HG03159 (cell line): ENCODE data around the gene MYBPC2.

Experiments used
- ATAC-seq: cut with Tn5 transposase; IDR thresholded peaks from one replicate; pipeline ENCODE4 v1.9.1; 2021; ENCODE audit warnings: mild to moderate bottlenecking, moderate library complexity; ENCODE audit not compliant: unreplicated experiment

The MYBPC2 gene

DNA sequence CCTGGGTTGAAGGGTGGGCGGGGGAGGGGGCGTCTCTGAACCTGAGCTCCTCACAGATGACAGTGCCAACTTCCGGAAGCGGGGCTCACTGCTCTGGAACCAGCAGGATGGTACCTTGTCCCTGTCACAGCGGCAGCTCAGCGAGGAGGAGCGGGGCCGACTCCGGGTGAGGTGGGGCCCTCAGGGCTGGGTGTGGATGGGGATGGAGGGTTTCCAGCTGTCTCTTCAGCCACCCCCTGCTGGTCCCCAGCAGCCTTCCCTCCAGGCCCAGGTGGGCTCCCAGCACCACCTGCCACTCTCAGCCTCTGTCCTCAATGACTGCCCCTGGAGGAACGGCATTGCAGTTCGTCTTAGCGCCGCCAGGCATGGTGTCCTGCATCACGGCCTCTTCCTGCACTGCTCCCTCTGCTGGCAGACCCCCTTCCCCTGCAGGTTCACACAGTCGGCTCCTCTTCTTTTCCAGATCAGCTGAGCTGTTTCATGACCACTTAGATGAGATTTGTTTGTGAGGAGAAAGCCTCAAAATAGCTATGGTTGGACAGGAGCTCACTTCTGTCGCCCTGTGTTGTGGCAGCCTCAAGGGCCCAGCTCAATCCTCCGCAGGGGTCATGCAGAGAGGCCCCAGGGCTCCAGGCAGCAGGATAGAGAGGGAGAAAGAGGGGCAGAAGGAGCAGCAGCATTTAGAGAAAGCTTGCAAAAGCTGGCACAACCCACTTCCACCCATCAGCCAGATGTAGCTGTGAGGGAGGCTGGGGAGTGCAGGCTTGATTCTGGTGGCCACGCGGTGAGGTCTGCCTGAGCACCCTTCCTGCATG, 46.4 kb downstream of the MYBPC2 start:
- ATAC-seq, result no peak

GRCh38 chr19:50479761-50480251, 47.1 kb downstream of the MYBPC2 start:
- ATAC-seq, result no peak

GRCh38 chr19:50480281-50481111, 47.8 kb downstream of the MYBPC2 start:
- ATAC-seq, result no peak

DNA sequence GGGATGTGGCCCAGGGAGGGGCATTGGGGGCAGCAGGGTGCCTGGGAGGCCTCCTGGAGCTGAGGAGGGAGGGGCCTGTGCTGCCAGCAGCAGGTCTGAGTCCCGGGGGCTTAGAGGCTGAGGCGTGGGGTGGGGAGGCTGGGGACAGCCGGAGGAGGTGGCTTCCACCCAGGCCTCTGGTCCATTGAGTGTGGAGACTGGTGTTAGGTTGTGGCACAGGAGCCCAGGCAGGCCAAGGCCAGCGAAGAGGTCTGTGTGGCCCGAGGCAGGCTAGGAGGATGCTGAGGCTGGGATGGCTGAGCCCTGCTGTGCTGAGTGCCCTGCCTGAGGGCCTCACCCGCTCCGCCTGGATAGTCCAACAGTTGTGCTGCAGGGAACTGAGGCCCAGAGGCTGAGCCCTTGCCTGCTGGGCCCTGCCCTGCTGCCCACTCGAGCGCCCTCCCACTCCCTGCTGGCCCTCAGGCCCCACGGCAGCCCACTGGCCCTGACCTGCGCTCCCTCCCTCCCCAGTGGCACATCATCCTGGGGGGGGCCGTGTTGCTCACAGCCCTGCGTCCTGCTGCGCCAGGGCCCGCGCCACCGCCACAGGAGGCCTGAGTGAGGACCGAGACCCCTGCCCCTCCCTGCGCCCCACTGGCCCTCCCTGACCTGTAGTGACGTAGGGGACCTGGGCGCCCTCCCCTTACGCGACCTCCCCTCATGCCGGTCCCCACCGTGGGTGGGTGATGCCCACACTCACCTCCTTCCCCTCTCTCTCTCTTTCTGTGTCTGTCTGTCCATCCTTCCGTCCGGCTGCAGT, 48.9 kb downstream of the MYBPC2 start:
- no peak for ATAC-seq

- no peak for ATAC-seq
These were observed 49.7 kb downstream of the MYBPC2 start for GRCh38 chr19:50482271-50482855.

DNA sequence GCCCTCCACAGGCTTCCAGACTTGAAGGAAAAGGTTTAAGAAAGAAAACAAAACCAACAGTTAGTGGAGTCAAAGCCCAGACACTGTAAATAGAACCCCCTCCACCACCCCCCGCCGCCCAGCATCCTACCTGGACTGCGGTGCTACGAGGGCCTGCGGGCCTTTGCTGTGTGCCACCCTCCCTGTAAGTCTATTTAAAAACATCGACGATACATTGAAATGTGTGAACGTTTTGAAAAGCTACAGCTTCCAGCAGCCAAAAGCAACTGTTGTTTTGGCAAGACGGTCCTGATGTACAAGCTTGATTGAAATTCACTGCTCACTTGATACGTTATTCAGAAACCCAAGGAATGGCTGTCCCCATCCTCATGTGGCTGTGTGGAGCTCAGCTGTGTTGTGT, 50.2 kb downstream of the MYBPC2 start:
- ATAC-seq, result no peak

GRCh38 chr19:50485284-50485955, 52.7 kb downstream of the MYBPC2 start:
- no peak for ATAC-seq

DNA sequence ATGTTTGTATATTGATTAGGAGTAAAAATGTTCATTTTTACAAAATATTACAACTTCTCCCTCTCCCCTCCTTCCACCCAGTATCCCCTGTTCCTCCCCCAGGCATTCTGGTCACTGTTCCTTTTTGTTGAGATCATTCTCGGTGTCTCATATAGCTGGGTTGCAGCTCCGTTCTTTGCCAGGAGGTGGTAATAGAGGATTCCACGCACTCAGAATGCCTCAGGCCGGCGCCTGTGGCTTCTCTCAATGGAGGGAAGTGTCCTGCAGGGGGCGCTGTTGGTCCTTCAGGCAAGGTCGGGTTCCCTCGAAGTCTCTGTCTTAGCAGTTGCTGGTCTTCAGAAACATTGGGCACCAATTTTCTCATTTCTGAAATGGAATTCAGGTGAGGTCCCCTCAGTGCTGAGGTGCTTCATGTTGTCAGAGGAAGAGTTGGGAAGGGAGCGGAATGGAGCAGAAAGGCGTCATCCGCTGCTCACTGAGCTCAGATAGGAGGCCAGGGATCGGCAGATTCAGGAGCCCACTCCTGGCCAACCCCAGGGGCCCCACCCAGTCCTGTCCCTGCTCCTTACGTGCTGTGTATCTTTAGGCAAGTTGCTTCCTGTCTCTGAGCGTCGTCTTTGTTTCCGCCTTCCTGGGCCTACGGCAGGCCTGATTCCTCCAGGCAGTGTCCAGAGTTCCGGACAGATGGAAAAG, 54.3 kb downstream of the MYBPC2 start:
- no peak for ATAC-seq

GRCh38 chr19:50488389-50489194, 55.9 kb downstream of the MYBPC2 start:
- ATAC-seq, result no peak

GRCh38 chr19:50489461-50490011, 56.8 kb downstream of the MYBPC2 start:
- no peak for ATAC-seq

DNA sequence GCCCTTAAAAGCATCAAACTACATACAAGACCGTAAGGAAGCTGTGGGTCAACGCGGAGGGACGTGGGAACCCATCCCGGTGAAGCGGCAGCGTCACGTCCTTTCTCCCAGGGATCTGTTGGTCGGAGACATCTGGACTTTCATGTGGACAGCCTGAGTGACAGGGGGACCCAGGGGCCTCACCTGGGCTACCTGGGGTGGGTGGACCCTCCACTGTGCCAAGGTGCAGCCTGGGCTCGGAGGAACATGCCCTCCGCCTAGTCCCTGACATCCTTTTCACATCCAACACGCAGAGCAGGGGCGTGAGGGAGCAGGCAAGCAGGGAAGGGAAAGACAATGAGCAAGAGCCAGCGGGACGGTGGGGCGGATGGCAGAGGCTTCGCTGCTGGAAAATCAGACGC, 57.7 kb downstream of the MYBPC2 start:
- ATAC-seq, result no peak

- ATAC-seq, result no peak
These were observed 58.3 kb downstream of the MYBPC2 start for GRCh38 chr19:50490991-50491472.

GRCh38 chr19:50492303-50493052, 59.8 kb downstream of the MYBPC2 start:
- ATAC-seq, result no peak

GRCh38 chr19:50493171-50493570, 60.5 kb downstream of the MYBPC2 start:
- no peak for ATAC-seq

GRCh38 chr19:50494186-50495019, 61.7 kb downstream of the MYBPC2 start:
- ATAC-seq, result no peak

DNA sequence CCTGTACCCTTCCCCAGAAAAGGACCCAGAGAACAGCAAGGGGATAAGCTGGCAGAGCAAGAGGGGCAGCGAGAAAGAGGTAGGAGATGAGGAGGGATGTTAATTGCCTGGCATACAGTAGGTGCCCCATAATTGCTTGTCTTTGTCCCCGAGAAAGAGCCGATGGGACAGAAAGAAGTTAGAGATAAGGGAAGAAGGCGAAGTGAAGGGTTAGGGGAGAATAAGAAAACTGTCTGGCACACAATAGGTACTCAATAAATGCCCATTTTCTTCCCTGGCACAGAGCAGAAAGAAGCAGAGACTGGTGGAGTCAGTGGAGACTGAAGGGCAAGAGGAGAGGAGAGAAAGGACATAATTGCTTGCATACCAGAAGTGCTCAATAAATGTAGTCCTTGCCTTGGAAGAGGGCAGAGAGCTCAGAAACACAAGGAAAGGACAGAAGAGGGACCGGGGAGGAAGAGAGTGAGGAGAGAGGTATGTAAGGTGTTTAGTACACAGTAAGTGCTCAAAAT, 62.4 kb downstream of the MYBPC2 start:
- no peak for ATAC-seq
